Measurements from ENCODE around the gene ITGAE.

DNA sequence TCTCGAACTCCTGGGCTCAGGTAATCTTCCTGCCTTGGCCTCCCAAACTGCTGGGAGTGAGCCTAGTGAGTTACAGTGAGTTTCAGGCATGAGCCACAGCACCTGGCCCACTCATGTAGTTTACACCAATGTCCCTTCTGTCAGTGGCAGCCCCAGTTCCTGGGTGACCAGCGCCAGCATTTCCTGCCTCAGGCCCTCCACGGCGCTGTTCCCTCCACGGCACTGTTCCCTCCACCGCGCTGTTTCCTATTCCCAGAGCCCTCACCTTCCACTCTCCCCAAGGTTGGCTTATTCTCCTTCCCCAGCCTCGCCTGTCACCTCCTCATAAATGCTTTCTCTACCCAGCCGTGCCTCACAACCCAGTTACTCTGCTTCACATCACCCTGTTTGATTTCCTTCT is 32.6 kb downstream of the ITGAE start:
- TF ChIP-seq CTCF (IDR thresholded peaks at IDR 0.05; ENCODE audit: low read length), result no peak
- no peak for TF ChIP-seq EZH2phosphoT487 (IDR thresholded peaks at IDR 0.05; ENCODE audit: low read length)
